SH-SY5Y (cell line): ENCODE results near the gene ZNF516.

Experiments used
- GATA2 ChIP-seq: IDR thresholded peaks from 2 replicates; pipeline ENCODE4 v1.6.1; 2011; ENCODE audit warnings: mild to moderate bottlenecking, low read depth, low read length
- GATA3 ChIP-seq: IDR thresholded peaks from 2 replicates; pipeline ENCODE4 v1.6.1; 2011; ENCODE audit warnings: low read depth, mild to moderate bottlenecking, low read length, moderate library complexity

DNA sequence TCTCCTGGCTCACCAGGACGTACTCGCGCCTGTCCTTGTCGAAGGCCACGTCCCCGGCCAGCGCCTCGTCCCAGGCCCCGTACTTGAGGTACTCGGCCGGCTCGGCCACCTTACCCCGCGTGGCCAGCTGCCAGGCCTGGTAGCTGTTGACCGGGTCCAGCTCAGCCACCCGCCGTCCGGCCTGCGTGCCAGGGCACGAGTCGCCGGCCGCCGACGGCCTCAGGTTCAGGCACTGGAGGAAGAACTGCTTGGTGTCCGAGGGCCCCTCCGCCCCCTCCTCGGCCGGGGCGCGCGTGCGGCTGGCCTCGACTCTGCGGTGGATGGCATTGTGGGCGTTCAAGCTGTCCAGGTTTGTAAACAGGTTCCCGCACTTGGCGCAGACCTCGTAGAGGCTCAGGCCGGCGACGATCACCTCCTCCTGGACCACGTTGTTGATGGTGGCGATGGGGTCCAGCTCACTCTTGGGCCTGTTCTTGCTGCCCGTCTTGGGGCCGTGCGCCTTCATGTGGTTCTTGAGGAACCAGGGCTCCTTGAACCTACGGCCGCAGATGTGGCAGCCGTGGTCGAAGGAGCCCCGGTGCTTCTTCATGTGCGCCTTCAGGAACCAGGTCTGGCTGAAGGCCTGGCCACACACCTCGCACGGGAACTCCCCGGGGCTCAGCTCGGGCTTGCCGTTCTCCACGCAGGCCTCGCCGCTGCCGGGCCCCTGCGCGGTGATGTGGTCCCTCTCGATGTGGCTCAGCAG, 53.2 kb downstream of the ZNF516 start:
- TF ChIP-seq GATA3: no peak
- no peak for TF ChIP-seq GATA2
